LNCaP clone FGC (cell line): ENCODE results near the gene GPATCH8.
A peak's percentile ranks its signal among the peaks of the same experiment; 100 is the strongest.

Experiments
- DNase-seq: peaks from one replicate; pipeline ENCODE4 v3.0.0-alpha.2; 2011; ENCODE audit warnings: low read depth
- H3K4me3 ChIP-seq: 2 replicates; pipeline ENCODE4 v1.5.1; 2011; ENCODE audit warnings: mild to moderate bottlenecking, low read depth, low read length, control low read depth
- CTCF ChIP-seq: IDR thresholded peaks from 2 replicates; pipeline ENCODE4 v1.5.1; 2012; ENCODE audit warnings: mild to moderate bottlenecking; ENCODE audit not compliant: control insufficient read depth, insufficient read depth; ENCODE audit errors: extremely low read depth

Gene GPATCH8

DNA sequence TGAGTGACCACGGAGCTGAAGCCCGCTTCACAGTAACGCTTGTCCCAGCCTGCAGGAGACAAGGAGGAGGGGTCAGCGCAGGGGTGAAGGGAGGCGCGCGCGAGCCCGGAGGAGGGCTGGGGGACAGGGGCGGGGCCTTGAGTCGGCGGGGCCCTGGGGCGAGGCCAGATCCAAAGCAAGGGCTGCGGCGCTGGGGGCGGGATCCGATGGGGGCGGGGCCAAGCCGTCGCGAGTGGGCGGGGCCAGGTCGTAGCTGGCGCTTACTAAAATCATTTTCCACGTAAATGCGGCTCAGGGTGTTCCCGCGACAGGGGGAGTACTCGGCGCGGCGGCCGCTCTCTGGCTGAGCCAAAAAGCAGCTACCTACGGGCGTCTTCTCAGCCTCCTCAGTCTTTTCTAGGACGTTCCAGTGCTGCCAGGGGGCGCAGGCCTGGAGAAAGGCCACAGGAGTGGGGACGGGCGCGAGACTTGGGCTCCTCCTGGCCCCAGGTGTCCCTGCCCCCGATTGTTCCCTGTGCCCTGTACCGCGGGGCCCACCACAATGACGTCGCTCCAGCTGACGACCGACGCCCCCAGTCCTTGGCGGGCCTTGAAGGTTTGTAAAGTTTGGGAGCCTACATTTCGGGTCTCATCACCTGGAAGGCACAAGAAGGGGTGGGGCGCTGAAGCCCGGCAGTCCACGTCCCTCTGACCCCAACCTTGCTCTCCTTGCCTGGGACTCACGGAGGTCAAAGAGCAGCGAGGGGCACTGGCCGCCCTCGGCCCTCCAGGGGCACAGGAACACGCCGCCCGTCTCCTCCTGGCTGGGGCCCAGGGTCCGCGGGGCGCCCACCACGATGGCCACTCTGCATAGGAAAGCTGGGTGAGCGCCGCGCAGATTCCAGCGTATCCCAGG is 117.7 kb downstream of the GPATCH8 start:
- peak; percentile 3 for DNase-seq
- TF ChIP-seq CTCF: no peak
- H3K4me3 ChIP-seq: peak overlapping the region; percentile 47

GRCh38 chr17:44384823-44385286 is 118.4 kb downstream of the GPATCH8 start:
- DNase-seq: no peak
- H3K4me3 ChIP-seq: peak overlapping the region; percentile 29
- TF ChIP-seq CTCF: no peak

DNA sequence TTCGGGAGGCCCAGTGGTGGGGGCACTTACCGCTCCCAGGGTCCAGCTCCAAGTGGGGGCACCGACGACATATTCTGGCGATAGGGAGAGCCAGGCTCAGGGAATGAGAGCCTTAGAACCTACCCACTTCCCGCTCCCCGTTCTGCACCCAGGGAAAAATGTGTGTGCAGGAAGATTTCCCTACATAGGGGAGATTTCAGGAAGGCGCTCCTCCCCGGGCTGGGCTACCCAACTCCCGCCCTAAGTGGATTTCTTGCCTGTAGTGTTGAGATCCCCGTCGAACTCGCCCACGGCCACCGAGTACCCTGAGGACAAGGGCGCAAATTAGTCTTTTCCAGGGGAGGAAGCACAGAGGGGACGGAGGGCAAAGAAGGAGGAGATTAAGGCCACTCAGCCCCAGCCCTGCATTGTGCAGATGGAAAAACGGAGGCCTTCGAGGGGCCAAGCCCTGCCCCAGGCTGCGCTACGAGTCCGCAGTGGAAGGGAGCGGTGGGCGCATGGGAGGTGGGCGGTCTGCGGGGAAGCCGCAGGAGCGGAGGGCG is 118.9 kb downstream of the GPATCH8 start:
- H3K4me3 ChIP-seq: no peak overlapping the region
- TF ChIP-seq CTCF: no peak
- no peak for DNase-seq

GRCh38 chr17:44383861-44384260 is 119.3 kb downstream of the GPATCH8 start:
- no peak for TF ChIP-seq CTCF
- no peak for DNase-seq
- no peak overlapping the region for H3K4me3 ChIP-seq

DNA sequence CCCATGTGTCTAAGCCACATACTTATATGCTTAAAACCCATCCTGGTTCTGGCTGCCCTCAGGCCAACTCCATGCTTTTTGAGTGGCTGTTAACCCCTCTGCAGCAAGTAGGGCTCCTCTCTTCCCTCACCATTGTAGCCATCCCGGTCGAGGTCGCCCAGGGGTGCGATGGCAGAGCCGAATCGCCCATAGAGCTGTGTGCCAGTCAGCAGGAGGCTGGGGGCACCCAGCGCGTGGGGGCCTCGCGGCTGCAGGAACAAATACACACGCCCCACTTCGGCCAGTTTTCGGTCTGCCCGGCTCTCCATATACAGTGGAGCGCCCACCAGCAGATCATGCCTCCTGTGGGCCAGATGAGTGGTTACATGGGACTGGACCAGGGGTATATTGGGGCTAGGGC is 119.8 kb downstream of the GPATCH8 start:
- H3K4me3 ChIP-seq: no peak overlapping the region
- DNase-seq: no peak
- TF ChIP-seq CTCF: no peak

DNA sequence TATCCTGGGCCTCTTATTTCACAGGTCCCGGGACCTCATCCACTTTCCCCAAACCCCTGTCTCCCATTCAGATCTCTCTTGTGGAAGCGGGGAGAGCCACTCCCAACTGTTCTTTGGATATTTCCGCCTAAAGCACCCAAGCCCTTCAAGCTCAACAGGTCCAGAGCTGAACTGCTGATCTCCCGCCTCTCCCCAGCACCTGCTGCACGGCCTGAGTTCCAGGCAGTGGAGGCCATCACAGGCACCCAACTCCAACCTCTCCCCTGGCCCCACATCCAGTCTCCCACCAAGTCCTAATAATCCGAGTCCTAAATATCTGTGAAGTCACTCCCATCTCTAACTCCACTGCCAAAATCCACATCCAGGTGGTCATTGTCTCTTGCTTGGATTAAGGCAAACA is 120.3 kb downstream of the GPATCH8 start:
- TF ChIP-seq CTCF: no peak
- DNase-seq: no peak
- H3K4me3 ChIP-seq: no peak overlapping the region
